Measurements from ENCODE around the gene DUS2.

The DUS2 gene

DNA sequence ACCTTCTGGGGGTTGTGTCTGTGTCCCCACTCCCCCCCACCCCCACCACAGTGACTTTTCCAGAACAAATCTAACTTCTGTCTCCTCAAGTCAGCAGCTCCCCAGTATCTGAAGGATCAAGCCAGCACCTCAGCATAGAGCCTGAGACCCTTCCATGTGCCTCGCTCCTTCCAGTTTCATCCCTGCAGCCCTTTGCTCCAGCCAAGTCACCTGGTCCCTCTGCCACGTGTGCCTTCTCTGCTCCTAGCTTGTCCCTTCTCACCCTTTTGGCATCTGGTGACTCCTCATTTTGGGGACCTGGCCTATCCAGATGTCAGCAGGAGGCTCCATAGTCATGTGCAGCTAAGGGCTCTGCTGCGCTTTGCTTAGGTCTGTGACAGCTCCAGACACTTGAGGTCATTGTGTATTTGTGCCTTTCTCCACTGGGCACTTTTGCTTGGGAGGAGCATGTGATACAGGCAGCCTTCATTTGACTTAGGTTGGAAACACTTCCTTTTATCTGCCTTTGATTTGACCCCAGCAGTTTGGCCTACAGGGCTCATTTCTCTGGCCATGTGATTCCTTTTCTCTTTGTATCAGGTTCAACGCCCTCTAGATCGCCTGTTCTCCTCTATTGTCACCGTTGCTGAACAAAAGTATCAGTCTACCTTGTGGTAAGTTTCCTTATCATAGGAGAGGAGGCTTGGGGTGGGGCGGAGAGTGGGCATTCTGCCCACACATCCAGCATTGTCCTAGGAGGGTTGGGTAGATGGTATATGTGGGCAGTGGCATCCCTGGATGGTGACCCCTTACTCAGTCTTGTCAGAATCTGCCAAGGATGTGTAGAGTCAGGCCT is 55.0 kb downstream of the DUS2 start:
- no peak for DNase-seq (ENCODE audit: low read depth)

DNA sequence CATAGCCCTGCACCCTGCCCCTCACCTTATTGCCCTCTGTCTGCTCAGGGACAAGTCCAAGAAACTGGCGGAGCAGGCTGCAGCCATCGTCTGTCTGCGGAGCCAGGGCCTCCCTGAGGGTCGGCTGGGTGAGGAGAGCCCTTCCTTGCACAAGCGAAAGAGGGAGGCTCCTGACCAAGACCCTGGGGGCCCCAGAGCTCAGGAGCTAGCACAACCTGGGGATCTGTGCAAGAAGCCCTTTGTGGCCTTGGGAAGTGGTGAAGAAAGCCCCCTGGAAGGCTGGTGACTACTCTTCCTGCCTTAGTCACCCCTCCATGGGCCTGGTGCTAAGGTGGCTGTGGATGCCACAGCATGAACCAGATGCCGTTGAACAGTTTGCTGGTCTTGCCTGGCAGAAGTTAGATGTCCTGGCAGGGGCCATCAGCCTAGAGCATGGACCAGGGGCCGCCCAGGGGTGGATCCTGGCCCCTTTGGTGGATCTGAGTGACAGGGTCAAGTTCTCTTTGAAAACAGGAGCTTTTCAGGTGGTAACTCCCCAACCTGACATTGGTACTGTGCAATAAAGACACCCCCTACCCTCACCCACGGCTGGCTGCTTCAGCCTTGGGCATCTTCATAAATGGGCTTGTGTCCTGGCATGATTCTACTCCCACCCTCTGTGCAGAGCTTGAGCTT is 55.8 kb downstream of the DUS2 start:
- no peak for DNase-seq (ENCODE audit: low read depth)

DNA sequence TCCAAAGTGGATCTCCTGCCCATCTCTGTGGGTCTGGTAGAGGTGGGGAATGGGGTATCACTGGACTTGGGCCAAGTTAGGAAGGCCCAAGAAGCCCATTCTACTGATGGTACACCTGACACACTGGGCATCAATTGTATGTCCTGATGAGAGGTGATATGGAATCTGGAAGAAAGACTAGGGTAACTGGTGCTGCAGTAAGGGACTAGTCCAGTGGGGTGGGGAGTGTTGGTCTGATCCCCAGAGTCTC is 56.2 kb downstream of the DUS2 start:
- no peak for DNase-seq (ENCODE audit: low read depth)

DNA sequence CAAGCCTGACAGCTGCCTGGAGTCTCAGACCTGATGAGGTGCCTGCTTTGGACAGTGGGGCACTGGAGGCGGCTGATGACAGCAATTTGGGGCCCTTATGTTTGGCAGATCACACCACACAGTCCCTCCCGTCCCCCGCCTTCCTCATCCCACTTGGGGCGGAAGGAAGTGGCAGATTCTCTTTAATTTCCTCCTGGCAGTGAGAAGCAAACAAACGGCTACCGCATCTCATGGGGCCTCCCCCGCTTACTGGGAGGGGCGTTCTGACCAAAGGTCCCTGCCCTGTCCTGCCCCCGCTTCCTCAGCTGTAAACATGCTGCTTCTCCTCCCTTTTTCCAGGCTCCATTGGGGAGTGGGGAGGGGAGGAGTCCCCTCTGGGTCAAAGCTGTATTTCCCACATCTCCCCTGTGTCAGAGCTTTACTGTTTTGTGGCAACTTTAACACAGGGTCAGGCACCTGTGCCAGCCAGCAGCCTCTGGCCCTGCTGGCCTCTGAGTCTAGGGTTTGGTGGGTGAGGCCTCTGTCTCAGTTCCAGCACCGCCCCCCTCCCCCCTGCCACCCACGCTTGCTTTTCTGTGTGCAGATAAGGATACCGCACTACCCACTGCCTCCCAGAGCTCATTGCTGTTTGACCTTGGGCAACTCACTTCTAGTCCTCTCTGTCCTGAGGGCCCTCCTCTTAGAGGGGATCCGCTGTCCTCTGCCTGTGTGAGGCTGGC is 56.7 kb downstream of the DUS2 start:
- no peak for DNase-seq (ENCODE audit: low read depth)

DNA sequence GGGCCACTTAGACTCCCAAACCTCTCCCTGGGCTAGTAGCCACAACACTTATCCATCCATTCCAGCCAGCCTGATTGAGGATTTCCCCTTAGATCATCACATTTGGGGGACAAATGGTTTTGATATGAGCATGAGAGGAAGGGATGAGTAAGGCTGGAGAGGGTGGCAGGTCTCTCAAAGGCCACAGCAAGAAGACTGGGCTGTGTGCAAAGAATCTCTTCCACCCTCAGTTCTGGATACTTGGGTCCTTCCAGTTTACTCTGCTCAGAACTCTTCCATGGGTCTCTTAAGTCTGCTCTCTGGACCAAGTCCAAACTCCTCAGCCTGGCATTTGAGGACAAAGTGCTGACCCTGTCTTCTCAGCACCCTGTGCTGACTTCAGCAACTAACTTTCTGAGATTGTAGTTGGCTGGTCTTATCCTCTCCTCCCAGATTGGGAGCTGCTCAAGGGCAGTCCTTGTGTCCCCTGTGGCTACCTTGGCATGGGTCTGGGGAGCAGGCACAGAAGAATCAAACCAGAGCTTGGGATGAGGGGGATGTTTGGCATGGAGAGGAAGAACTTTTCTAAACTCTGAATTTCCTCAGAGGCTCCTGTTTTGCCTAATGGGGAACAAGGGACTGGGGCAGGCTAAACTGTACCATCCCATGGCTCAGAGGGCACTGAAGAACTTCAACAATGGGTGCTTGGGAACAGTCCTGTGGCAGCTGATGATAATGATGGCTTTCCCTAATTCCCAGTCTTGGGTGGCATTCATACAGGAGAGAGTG is 59.0 kb downstream of the DUS2 start:
- no peak for DNase-seq (ENCODE audit: low read depth)

DNA sequence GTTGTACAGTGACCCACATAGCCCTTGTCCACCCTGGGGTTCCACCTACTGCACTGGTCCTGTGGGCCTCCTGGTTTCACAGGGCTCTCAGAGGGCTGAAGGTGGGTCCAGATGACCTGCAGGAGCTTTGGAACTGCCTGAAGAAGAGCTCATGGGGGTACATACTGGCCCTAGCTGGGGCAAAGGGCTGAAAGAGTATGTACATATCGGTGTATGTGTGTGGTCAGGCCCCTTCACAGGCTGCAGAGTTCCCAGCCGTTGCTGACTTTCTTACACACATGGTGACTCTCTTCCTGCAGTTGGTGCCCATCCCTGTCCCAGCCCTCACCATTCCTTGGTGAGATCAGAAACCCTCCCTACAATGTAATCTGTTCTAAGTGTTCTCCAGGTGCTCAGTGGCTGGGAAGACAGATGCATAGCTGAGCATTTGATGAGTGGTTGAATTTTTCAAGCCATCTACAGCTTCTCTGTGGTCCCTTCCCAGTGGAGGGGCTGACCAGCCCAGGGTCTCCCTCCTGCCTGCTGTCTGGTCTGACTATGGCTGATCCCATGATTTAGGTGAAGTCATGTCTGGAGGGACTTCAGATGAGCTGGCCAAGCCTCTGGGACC is 59.6 kb downstream of the DUS2 start:
- no peak for DNase-seq (ENCODE audit: low read depth)

DNA sequence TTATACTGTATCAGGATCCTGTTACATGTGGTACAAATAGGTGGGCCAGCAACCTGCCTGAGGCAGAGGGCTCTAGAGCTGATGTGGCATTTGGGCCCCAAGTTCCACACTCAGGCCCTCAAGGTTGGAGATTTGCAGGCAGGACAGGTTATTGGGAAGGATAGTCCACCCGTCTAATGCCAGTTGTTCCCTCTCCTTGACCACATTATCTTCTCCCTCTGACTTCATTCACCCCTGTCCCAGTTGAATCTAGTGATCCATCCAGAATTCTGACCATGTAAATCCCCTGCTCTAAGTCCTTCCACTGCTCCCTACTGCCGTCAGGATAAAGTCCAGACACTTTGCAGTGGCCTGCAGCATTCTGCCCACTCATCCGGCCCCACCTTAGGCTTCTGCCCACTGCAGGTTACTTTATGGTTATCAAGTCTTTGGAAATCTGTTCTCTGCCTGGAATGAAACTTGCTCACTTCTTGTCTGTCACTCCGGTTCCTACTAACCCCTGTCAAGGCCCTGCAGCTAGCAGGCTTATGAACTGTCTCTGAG is 60.2 kb downstream of the DUS2 start:
- DNase-seq (ENCODE audit: low read depth), result no peak

DNA sequence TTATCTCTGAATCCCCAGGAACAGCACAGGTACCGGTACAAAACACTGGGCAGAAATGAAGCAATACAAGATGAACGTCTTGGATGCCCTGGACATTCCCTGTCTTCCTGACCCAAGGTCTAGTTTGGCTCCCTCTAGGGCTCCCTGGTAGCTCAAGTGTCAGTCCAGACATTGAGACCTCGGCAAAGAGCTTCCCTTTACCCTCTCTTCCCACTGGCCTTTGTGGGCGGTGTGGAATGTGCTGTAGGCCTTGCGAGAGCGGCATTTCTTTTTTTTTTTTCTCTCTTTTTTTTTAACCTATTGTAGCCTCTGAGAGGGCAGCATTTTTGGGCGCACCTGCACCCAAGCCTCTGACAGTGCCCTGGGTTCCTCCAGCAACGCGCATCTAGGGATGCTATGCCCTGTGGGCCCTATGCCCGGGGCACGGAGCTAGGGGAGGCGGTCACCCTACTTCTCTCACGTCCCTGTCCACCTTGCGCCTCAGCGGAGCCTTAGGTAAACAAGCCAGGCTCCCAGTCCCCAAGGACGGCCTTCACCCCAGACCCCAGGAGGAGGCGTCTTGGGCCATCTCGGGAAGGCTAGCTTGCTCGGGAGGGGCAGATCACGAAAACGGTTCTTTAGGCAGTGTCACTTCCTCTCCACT is 60.9 kb downstream of the DUS2 start:
- no peak for DNase-seq (ENCODE audit: low read depth)

DNA sequence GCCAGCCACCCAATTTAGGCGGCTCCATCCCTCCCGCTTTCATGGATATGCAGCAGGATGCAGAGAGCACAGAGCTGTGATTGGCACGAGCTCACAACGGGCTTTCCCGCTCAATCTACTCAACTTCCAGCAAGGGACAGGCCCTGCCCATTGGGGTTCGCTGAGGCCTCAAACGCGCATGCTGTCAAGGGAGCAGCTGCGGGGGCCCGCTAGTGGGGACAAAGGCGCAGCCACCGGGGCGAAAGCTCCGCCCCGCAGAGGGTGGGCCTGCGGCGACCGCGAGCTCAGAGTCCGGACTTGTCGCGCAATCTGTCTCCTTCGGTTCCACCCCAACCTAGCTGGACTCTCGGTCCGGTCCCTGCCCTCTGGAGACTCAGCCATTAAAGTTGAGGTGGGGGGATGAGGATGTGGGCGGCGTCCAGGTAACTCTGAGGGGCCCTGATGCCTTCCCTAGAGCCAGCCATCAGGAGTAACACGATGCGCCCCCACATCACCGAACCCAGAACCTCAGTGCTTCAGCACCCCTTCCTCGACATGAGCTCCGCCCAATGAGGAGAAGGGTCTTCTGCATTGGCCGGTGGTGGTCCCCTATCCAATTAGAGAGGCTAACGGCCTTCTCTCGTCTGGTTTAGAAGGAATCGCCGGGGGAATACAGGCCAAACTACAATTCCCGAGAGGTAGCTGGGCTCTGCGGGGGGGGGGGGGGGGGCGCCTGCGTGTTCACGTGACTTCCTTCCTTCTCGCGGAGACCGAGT is 61.6 kb downstream of the DUS2 start:
- peak; percentile 86 for DNase-seq (ENCODE audit: low read depth)

DNA sequence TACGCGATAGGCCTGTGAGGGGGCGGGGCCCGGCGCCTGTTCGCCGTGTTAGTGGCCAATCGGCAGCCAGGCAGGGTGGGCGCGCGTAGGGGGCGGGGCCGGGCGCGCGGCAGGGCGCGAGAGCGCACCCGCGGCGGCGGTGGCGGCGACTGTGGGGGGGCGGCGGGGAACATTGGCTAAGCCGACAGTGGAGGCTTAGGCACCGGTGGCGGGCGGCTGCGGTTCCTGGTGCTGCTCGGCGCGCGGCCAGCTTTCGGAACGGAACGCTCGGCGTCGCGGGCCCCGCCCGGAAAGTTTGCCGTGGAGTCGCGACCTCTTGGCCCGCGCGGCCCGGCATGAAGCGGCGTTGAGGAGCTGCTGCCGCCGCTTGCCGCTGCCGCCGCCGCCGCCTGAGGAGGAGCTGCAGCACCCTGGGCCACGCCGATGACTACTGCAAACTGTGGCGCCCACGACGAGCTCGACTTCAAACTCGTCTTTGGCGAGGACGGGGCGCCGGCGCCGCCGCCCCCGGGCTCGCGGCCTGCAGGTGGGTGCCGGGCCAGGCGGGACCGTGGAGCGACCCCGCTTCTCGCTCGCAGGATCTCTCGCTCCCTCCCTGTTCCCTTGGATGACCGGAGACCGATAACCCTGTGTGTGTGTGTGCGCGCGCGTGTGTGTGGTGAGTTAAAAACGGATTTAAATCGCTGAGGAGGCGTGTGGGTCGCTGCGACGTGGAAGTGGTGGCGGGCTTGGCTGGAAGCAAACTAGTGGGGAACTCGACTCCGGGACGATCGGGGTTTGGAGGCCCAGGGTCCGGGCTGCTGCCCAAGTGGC is 62.4 kb downstream of the DUS2 start, which contains the start of gene NFATC3:
Gene NFATC3, plus strand, starts transcription at position 112 of the 813 bp plus-strand sequence. Its CDS starts 312 bp downstream, at position 424.
- DNase-seq (ENCODE audit: low read depth), result no peak

DNA sequence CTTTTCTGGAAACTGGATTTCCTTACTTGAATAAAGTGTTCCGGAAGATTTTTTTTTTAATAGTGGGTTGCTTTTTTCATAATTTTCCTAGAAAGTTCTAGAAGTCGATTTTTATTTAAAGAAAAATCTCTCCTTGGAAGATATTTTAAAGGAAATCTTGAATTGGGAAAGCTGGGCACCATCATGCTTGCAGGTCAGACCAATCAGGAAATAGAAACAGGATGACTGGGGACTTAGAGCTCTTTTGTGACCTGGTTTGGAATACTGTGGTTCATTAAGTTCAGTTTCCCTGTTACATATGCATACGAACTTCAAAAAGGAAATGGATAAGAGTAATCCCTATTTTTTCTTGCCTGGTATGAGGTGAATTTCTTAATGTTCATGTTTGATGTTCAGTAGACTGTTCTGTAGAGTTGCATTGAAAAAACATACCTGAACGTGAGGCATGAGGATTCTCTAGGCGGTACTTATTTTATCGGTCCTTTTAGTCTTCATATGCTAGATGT is 63.3 kb downstream of the DUS2 start:
- no peak for DNase-seq (ENCODE audit: low read depth)

DNA sequence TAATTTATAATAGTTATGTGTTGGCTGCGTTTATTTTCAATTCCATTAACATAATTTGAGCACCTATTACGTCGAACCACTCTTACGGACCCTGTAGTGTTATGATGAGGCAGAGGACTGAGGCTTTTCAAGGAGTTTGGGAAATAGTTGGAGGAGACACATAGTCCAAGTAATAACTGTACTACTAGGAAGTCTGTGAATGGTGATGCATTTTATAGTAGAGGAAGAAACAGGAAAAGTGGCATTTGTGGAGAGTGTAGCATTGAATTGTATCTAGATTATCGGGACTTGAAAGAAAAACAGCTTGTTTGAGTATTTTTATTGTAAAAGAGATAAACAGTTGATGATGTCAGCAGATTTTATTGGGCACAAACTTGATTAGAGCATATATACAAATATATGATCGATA is 63.8 kb downstream of the DUS2 start:
- DNase-seq (ENCODE audit: low read depth), result no peak

DNA sequence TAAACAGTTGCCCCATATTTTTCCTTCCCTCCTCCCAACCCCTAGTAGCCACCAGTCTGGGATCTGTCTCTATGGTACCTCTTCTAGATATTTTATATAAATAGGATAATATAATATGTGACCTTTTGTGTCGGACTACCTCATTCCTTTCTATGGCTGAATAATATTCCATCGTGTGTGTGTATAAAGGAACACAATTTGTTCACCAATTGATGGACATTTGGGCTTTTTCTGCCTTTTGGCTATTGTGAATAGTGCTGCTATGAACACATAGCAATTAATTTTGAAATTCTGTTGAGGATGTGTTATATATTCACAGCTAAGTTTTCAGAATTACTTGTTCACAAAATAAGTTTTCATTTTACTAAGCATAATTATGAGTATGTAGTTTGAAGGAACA is 64.6 kb downstream of the DUS2 start:
- DNase-seq (ENCODE audit: low read depth), result no peak

DNA sequence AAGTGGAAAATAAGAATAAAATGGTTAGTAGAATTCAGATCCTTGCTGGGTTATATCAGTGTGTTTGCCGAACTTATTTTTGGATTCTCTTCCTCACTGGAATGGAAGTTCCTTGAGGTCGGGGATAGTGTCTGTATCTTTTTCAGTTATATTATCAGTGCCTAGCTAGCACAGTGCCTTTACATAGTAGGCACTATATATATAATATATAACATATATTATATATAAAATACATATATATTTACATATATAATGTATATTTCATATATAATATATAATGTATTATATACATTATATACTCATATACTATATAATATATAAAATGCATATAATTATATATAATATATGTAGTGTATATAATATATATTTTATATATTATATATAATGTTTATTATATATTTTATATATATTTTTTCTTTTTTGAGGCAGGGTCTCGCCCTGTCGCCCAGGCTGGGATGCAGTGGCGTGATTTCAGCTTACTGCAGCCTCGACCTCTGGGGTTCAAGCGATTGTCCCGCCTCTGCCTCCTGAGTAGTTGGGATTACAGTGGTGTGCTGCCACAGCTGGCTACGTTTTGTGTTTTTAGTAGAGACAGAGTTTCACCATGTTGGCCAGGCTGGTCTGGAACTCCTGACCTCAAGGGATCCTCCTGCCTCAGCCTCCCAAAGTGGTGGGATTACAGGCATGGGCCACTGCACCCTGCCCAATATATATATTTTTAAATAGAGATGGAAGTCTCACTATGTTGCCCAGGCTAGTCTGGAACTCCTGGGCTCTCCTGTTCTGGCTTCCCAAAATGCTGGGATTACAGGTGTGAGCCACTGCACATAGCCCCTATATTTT is 65.3 kb downstream of the DUS2 start:
- DNase-seq (ENCODE audit: low read depth), result no peak

DNA sequence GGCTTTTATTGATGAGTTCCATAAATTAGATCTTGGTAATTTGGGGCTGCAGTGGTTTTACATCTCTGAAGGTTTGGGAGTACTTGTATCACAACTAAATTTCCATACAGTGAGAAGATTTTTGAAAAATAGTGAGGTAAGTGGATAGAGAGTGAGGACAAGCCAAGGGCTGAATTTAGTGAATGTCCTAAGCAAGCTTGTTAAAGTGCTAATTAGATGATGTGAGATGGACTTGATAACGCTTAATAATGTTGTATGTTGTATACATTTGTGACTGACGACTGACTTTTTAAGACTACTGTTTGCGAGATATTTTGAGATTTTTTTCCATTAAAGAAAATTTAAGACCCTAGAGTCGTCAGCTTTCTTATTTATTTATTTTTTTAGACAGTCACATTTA is 66.0 kb downstream of the DUS2 start:
- no peak for DNase-seq (ENCODE audit: low read depth)

DNA sequence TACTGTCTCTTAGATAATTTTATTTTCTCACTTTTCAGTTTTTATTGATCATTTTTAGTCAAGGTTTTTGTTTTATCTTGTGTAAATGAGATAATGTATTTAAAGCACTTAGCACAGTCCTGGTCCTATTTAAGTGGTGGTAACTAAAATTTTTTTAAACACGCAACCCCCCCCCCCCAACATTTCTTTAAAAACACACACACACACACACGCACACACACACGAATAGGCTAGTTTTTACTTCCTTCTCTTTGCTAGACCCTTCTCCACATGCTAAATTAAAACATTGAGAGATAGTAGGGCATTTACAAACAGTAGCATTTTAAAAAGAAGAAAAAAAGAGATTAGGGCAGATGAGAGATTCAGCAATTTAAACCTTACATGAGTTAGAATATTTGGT is 67.0 kb downstream of the DUS2 start:
- DNase-seq (ENCODE audit: low read depth), result no peak

DNA sequence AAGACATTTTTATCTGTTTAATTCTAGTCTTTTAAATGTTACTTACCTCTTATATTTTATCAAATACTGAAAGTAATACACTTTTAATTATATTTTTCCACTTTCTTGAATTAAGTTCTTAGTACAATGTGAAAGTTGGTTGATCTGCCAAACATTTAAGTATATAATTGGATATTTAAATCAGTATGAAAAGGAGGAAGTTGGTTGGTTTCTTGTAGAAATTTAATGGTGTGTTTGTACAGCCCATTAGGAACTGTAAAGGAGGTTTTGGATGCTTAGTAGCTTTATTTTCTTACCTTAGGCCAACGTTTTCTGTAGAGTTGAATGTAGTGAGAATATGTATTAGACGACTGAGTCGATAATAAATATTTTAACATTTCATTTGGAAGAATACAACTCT is 67.4 kb downstream of the DUS2 start:
- no peak for DNase-seq (ENCODE audit: low read depth)
